ENCODE measurements around the gene ESRRA. TPM values are rescaled to one million over a fixed set of nuclear protein-coding genes. Genes with fewer than 3 reads are reported as not detected.
A peak's percentile ranks its signal among the peaks of the same experiment; 100 is the strongest.

Gene ESRRA
- total and polyA plus RNA-seq, 9 of the 15 experiments (the other 6 are each of a cell fraction or from before 2014, with no cell fraction given) = 0.27 to 89.7 (median 23.7) TPM

- TF ChIP-seq SIN3A (IDR thresholded peaks at IDR 0.05; ENCODE audit: borderline replicate concordance in 2 of 2, control insufficient read depth in 1 of 2, low read depth in 2 of 2, low read length in 2 of 2) = no peak
- TF ChIP-seq SNRNP70 (optimal IDR thresholded peaks at IDR 0.05; ENCODE audit: low read depth, low read length) = no peak
- no peak for TF ChIP-seq SMARCB1 (IDR thresholded peaks at IDR 0.05; ENCODE audit: insufficient read length, low read depth)
- TF ChIP-seq MYNN (IDR thresholded peaks at IDR 0.05) = peak; percentile 49; the same call in 1 of the 2 replicates
- TF ChIP-seq MYNN (CRISPR knock-in tag; IDR thresholded peaks at IDR 0.05) = no peak
- TF ChIP-seq CREB5 (CRISPR knock-in tag; IDR thresholded peaks at IDR 0.05) = no peak
- TF ChIP-seq ZBTB8A (IDR thresholded peaks at IDR 0.05; ENCODE audit: partially characterized antibody) = no peak
- TF ChIP-seq BCL6 (CRISPR knock-in tag; IDR thresholded peaks at IDR 0.05) = no peak
- TF ChIP-seq ZBTB7A (IDR thresholded peaks at IDR 0.05; ENCODE audit: borderline replicate concordance, control insufficient read depth, low read depth, low read length) = no peak
- TF ChIP-seq ZNF175 (CRISPR knock-in tag; IDR thresholded peaks at IDR 0.05; ENCODE audit: low read depth) = peak; percentile 43; the same call in 1 of the 2 replicates
- no peak for TF ChIP-seq PATZ1 (CRISPR knock-in tag; IDR thresholded peaks at IDR 0.05; ENCODE audit: borderline replicate concordance)
- no peak for TF ChIP-seq ESRRB (CRISPR knock-in tag; IDR thresholded peaks at IDR 0.05; ENCODE audit: borderline replicate concordance)
- TF ChIP-seq ZNF785 (CRISPR knock-in tag; IDR thresholded peaks at IDR 0.05) = no peak
- no peak for TF ChIP-seq GTF2E2 (tag; IDR thresholded peaks at IDR 0.05)
- TF ChIP-seq SREBF2 (CRISPR knock-in tag; IDR thresholded peaks at IDR 0.05) = no peak
- TF ChIP-seq BRD4 (IDR thresholded peaks at IDR 0.05) = no peak
- no peak for TF ChIP-seq ZNF347 (CRISPR knock-in tag; IDR thresholded peaks at IDR 0.05; ENCODE audit: low read depth)
- no peak for TF ChIP-seq GMEB1 (CRISPR knock-in tag; IDR thresholded peaks at IDR 0.05)
- no peak for TF ChIP-seq ZFPM2 (CRISPR knock-in tag; IDR thresholded peaks at IDR 0.05)
- TF ChIP-seq POLR2G (IDR thresholded peaks at IDR 0.05; ENCODE audit: low read depth, low read length) = peak; percentile 59
- TF ChIP-seq PHF20 (IDR thresholded peaks at IDR 0.05; ENCODE audit: partially characterized antibody) = peak; percentile 75
- peak; percentile 32; the same call in 1 of the 2 replicates for TF ChIP-seq TCF3 (CRISPR knock-in tag; IDR thresholded peaks at IDR 0.05)
- no peak for TF ChIP-seq CEBPG (CRISPR knock-in tag; IDR thresholded peaks at IDR 0.05)
- TF ChIP-seq CEBPG (tag; conservative IDR thresholded peaks at IDR 0.05 in 1 of 2, IDR thresholded peaks at IDR 0.05 in 1 of 2) = no peak
- no peak for TF ChIP-seq CBX1 (IDR thresholded peaks at IDR 0.05; ENCODE audit: low read depth)
These were observed 26.4 kb downstream of the ESRRA start (continued) for GRCh38 chr11:64331569-64332371.
